ENCODE data around the gene DUSP5.
"Not testable (repeated sequence)": the region's sequence is repeated elsewhere in the genome, so short reads cannot be mapped to it uniquely, and the experiment has no call there.

Gene DUSP5, protein sequence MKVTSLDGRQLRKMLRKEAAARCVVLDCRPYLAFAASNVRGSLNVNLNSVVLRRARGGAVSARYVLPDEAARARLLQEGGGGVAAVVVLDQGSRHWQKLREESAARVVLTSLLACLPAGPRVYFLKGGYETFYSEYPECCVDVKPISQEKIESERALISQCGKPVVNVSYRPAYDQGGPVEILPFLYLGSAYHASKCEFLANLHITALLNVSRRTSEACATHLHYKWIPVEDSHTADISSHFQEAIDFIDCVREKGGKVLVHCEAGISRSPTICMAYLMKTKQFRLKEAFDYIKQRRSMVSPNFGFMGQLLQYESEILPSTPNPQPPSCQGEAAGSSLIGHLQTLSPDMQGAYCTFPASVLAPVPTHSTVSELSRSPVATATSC

DNA sequence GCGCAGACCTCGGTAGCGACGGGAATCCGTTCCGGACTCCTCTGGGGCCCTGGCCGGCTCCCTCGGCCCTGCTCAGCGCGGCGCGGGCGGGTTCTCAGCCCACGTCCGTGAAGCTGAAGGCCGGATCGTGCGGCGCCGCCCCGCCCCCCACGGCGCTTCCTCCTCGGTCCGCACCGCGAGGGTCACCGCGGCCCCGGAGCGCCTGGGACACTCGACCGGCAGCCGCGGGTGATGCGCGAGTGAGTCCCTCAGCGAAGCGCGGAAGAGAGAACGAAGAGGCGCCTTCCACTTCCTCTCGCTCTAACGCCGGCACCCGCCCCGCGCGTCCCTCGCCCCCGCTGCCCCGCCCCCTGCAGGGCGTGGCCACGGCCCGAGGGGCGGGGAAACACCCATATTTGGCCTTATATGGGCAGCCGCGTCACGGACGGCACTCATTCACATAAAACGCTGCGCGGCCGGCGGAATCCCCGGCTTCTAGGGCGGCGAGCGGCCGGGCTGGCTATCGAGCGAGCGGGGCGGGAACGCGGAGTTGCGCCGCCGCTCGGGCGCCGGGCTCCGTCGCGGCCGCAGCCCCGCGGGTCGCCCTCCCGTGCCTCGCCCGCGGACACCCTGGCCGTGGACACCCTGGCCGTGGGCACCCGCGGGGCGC is at the start of gene DUSP5:
DUSP5 (plus strand) TSS at position 470 of the 649 bp plus-strand sequence. CDS start 215 bp downstream, outside the sequence.
- DNase-seq (ENCODE audit: low read depth in 2 of 3, low spot score in 2 of 3): peak; percentile 85 to 94 (median 92)

DNA sequence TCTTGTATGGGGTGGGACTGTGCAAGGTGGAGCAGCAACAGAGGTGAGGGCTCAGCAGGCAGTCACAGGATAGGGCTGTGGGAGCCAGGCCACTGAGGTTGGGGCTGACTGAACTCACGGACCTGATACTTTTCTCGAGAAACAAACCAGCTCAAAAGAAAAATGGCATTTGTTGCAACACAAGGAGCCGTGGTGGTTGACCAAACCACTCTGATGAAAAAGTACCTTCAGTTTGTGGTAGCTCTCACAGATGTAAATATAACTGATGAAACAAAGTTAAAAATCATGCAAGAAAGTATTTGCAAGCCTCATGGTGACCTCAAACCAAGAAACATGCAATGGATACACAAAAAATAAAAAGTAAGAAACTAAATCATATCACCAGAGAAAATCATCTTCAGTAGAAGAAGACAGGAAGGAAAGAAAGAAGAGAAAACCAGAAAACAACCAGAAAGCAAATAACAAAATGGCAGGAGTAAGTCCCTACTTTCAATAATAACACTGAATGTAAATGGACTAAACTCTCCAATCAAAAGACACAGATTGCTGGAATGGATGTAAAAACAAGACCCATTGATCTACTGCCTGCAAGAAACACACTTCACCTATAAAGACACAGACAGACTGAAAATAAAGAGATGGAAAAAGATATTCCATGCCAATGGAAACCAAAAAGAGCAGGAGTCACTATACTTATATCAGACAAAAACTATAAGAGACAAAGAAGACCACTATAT is 48.9 kb upstream of the DUSP5 start:
- no peak for DNase-seq (ENCODE audit: low read depth in 2 of 3, low spot score in 2 of 3)

DNA sequence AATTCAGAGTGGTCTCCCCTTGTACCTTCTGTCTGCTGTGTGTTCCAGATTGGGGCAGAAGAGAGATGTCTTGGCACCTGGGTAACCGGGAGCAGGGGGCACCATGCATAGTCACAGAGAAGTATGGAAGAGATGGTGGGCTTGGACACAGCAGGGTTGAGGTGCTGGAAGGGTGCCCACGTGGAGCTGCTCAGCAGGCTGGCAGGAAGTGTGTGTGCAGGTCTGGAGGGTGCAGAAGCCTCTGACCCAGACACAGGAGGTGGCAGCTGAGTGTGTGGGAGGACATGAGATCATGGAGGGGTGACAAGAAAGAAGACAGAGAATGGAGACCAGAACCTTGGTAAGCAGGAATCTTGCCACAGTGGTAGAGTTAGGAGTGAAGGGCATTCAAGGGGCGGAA is 42.3 kb upstream of the DUSP5 start:
- DNase-seq (ENCODE audit: low read depth in 2 of 3, low spot score in 2 of 3): peak in 1 of 3 experiments; percentile 18

DNA sequence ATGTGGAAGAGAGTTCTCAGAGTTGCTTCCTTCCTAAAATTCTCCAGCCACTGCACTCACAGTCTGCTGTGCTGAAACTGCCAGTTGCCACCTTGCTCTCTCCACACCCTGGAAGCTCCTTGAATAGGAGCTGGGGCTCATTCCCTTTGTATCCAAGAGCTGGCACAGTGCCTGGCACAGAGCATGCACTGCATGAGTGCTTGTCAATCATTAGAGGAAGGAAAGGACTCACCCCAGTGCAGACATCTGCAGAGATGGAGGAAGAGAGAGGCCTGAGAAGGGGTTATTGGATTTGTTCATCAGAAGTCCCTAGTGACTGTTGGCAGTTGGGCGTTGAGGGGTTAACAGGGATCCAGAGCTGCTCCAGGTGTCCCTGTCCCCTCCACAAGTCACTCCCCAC is 41.7 kb upstream of the DUSP5 start:
- DNase-seq (ENCODE audit: low read depth in 2 of 3, low spot score in 2 of 3): no peak

DNA sequence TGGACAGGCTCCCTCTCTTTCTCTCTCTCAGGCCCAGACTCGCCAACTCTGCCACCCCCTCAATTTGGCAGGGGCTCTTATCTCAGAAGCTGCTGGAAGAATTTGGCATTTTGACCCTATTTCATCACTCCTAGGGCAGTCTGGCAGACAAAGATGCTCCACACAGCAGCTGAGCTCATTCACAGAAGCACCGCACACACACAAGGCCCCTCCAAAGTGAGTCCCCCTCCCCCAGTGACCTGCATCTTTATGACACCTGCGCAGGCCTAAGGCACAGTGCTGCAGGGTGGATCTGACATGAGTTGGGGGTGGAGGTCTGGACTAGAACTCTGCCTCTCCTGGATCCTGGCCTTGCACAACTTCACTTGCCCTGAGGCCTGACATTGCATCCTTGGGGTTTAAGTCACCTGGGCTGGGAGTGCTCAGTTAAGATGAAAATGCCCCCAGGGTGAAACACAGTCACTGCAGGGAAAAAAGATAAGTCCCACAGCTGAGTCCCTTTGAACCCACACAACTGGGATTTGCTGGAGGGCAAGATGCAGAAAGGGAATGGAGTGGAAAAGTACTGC is 41.1 kb upstream of the DUSP5 start:
- DNase-seq (ENCODE audit: low read depth in 2 of 3, low spot score in 2 of 3): no peak

DNA sequence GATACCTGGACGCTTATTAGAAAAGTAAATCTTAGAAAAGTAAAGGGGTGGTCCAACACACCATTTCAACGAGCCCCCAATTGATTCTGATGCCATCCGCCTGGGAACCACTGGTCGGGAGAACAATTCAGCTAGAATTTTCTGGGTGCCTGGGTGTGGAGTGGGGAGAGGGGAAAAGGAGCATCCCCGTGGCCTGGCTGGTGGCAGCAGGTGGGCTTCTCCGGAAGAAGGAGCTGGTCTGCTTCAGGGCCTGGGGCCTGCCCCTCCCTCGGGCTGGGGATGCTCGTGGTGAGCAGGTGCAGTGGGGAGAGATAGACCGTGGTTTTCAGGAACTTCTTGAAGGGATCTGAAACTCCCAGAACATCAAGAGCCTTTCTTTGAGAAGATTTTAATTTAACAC is 39.9 kb upstream of the DUSP5 start:
- DNase-seq (ENCODE audit: low read depth in 2 of 3, low spot score in 2 of 3): no peak

DNA sequence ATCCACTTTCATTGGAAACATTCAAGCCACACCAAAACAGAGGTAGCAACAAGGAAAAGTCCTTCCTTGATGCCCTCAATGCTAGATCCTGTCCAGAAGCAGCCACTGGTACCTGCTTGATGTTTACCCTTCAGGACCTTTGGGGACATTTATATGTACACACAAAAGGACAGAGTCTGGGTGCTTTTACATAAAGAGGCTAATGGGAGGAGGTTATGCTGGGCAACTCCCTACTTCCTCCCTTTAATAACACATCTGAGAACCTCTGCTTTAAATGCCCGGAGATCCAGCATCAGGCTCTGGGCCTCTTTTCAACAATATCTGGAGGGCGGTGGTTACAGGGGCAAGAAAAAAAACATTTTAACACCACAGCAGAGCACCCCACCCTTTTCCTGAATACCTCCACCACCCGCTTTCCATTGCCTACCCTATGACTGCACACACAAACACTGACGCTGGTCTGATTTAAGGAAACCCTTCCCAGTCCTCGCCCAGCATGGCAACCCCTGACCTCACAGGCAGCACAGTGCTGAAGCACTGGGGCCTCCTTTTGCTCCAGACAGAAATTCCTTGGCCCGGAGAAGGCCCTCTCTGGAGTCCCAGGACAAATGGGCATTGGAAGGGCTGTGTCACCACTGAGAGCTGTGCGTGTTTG is 39.3 kb upstream of the DUSP5 start:
- no peak for DNase-seq (ENCODE audit: low read depth in 2 of 3, low spot score in 2 of 3)

DNA sequence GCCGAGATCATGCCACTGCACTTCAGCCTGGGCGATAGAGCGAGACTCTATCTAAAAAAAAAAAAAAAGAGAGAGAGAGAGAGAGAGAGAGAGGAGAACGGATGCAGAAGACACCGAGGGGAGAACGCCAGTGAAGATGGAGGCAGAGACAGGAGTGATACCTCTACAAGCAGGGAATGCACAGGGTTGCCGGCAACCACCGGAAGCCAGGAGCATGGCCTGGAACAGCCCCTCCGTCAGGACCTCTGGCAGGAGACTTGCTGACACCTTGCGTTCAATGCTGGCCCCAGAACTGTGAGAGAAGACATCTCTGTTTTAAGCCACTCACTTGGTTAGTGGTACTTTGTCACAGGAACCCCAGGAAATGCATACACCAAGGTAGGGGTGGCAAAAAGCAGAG is 38.1 kb upstream of the DUSP5 start:
- DNase-seq (ENCODE audit: low read depth in 2 of 3, low spot score in 2 of 3): no peak

DNA sequence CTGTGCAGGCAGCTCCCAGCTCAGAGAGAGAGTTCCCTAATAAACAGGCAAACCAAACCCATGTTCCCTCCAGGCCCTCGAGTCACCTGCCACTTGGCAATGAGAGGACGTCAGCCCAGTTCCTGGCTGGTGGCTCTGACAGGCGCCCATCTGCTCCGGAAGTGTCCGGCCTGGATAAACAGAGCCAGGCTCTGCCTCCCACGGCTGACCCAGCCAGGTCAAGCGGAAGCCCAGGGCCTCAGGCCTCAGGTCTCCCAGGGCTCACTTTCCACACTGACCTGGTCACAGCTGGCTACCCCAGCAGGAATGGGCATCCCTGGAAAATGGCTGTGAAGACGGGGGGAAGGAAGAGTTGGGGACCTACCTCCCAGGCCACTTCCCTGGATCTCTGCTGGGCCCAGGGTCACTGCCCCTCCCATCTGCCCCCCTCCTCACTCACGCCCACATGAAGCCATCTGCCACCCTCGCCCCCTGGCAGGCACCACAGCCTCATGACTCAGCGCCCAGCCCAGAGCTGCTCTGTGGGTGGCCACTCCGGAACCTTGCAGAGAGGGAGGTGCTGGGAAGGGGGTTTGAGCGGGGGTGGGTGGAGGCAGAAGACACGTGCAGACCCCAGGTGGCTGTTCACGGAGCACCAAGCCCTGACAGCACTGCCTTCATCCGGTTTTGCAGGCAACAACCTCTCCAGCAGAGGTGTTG is 37.4 kb upstream of the DUSP5 start:
- DNase-seq (ENCODE audit: low read depth in 2 of 3, low spot score in 2 of 3): no peak

DNA sequence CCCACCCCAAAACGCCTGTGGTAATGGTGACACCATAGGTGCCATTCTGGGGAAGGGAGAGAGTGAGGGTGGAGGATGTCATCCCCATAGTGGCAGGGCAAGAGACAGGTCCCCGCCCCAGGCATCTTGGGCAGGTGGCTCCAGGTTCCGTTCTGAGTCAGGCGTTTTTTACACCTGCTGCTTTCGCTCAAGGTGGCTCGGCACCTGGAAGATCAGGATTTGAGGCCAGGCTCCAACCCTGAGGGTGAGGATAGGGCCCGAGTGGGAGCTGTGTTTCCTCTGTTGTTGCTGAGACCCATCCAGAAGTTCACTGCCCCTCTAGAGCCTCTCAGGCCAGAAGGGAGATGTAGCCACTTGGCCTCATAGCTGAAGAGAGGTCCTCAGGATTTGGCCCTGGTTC is 36.6 kb upstream of the DUSP5 start:
- DNase-seq (ENCODE audit: low read depth in 2 of 3, low spot score in 2 of 3): no peak

DNA sequence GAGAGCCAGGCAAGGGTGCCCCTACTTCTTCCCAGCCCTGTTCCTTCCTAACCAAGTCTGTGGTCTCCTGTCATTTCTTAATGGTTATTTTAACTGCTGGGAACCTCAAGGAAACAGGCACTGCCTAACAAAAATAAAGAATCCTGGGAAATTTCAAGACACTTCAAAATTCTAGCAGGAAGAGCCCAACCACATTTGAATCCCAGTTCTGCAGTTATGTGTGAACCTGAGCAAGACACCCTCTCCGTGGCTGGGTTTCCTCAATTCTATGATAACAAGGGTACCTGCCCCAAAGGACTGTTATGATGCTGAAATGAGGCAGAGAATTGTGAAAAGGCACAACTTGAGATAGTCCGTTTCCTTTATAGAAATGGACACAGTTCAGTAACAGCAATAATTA is 36.2 kb upstream of the DUSP5 start:
- no peak for DNase-seq (ENCODE audit: low read depth in 2 of 3, low spot score in 2 of 3)

DNA sequence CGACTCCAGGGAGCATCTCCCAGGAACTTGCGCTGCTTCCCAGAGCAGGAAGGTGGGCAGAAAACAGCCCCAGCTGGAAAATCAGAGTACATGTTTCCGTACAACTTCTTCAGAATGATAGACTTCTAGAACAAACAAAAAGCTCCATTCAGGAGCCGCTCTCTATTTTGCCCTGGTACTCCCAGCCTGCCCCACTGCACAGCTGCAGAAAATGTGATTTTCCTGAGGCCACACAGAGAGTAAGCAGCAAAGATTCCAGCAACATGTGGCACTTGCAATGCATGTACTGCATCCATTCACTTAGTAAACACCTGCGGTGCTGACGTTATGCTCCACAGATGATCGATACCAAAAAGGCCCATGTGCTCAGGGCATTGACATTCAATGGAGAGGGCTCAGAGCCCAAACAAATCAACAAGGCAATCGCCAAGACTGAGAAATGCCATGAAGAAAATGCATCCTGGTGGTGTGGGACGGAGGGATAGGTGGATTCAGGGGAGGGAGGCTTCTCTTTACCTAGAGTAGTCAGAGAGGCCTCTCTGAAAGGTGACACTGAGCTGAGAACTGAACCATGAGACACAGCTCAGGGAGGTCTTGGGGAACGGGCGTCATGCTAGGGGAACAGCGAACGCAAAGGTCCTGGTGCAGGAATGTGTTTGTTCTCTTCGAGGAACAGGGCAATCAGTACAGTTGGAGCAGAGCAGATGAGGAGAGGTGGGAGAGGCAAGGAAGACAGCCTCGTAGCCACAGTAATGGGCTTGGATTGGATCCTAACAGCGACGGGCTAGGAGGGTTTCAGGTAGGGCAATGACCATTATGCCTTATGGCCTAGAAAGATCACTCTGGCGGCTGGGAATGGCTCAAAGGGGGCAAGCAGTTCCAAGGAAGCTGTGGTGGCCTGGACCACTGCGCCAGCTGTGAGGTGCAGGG is 35.3 kb upstream of the DUSP5 start:
- DNase-seq (ENCODE audit: low read depth in 2 of 3, low spot score in 2 of 3): no peak

DNA sequence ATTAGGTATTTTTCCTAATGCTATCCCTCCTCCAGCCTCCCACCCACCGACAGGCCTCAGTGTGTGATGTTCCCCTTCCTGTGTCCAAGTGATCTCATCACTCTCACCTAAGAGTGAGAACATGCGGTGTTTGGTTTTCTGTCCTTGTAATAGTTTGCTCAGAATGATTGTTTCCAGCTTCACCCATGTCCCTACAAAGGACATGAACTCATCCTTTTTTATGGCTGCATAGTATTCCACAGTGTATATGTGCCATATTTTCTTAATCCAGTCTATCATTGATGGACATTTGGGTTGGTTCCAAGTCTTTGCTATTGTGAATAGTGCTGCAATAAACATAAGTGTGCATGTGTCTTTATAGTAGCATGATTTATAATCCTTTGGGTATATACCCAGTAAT is 29.4 kb upstream of the DUSP5 start:
- DNase-seq (ENCODE audit: low read depth in 2 of 3, low spot score in 2 of 3): not testable (repeated sequence)

DNA sequence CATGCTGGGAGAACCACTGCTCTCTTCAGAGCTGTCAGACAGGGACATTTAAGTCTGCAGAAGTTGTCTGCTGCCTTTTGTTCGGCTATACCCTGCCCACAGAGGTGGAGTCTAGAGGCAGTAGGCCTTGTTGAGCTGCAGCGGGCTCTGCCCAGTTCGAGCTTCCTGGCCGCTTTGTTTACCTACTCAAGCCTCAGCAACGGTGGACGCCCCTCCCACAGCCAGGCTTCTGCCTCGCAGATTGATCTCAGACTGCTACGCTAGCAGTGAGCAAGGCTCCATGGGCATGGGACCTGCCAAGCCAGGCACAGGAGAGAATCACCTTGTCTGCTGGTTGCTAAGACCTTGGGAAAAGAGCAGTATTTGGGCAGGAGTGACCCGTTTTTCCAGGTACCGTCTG is 27.2 kb upstream of the DUSP5 start:
- not testable (repeated sequence) for DNase-seq (ENCODE audit: low read depth in 2 of 3, low spot score in 2 of 3)

DNA sequence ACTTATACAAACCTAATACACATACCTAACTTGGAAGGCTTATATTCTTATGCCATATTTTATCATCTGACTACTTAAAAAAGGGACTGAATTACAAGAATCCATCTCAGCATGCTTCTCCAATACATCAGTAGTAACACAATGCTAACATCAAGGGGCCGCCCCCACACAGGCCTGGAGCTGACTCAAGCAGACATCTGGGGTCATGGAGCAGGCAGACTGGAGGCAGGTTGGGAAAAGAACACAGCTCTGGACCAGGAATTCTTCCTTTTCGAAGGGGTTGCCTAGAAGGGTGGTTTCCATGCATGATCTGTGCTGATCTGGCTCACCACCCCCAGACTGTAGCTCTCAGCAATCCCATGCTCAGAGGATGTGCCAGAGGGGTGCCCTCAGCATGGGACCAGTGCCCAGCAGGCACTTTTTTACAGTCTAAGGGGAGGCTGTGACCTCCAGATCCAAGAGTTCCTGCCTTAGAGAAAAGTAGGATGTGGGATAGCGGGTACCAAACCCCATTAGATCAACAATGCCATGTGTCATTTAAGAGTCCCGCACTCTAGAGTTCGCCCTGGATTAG is 26.1 kb upstream of the DUSP5 start:
- no peak for DNase-seq (ENCODE audit: low read depth in 2 of 3, low spot score in 2 of 3)

DNA sequence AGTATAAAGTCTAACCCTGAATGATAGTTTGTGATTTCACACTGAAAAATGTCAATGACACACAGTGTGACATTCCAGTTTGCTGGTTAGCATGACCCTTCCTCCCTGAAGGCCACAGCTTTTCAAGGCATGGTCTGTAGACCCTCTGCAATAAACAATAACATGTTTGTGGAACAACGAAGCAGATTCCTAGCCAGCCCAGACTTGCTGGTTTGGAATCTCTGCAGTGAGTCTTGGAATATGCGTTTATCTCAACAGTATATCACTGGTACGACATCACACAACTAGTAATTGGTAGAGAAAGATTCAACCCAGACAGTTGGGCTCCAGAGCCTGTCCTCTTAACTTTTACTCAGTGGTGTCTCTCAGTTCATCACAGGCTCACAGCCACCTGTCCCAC is 23.7 kb upstream of the DUSP5 start:
- DNase-seq (ENCODE audit: low read depth in 2 of 3, low spot score in 2 of 3): no peak

DNA sequence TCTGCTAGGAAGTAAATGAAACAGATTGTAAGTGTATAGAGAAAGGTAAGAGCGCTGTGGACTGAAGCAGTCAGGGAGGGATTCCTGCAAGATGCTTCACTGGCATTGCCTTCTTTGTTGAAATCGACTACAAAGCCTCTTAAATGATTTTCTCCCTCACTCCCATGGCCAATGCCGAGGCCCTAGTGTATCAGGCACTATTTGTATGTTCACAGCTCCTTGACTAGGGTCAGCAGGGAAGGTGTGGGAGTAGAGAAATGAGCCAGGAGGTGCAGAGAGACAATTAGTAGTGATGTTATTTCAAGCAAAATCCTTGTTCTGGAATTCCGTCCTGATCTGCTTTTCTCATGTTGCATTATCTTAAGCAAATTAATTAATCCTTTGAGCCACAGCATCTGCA is 22.9 kb upstream of the DUSP5 start:
- no peak for DNase-seq (ENCODE audit: low read depth in 2 of 3, low spot score in 2 of 3)

DNA sequence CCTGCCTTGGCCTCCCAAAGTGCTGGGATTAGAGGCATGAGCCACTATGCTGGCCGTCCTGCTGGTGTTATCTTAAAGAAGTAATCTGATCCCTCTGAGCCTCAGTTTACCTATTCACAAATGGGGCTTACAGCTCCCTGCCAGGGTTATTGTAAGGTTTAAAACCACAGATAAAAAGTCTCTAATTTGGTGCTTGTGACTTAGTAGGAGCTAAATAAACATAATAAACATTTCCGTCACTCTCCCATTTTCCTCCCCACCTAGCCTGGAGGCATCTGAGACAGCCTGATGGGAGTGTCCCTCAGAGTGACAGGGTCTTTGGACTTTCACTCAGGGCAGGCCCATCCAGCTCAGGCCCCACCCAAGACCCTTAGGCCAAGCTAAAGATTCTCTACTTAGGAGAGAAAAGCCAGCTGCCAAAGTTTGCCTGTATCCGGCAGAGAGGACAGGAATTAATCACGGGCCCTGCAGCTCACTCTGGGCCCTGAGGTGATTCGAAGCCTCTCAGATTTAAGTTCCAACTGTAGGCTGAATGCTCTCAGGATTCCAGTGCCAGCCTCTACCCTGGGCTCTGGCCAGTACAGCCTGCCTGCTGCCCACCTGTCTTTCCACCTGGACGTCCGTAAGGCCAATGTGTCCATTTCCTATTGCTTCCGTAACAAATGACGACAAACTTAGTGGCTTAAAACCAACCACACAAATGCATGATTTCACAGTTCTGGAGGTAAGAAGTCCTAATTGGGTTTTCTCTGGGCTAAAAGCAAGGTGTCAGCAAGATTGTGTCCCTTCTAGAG is 21.8 kb upstream of the DUSP5 start:
- no peak for DNase-seq (ENCODE audit: low read depth in 2 of 3, low spot score in 2 of 3)

Data from activated CD8-positive, alpha-beta memory T cell treated with anti-CD3 and anti-CD28 coated beads for 48 hours (primary cell).